Measurements from ENCODE around the gene D2HGDH. TPM values are rescaled to one million over a fixed set of nuclear protein-coding genes. Genes with fewer than 3 reads are reported as not detected.

Gene D2HGDH
- total and polyA plus RNA-seq, 2 of the 13 experiments (the other 11 are each of a cell fraction or from before 2014, with no cell fraction given), result 19.2 to 20.3 TPM

DNA sequence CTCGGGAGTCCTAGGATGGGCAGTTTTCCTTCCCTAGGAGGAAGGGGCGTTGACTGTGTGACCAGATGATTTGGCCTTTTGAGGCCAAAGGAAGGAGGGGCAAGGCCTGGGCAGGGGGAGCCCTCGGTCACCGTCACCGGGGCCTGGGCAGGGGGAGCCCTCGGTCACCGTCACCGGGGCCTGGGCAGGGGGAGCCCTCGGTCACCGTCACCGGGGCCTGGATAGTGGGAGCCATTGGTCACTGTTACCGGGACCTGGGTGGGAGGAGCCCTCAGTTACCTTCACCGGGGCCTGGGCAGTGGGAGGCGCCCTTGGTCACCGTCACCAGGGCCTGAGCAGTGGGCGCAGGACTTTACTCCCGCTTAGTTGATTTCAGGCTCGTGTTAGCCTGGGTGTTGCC lies 17.3 kb downstream of the D2HGDH start (continued):
- TF ChIP-seq, protein P1, sequence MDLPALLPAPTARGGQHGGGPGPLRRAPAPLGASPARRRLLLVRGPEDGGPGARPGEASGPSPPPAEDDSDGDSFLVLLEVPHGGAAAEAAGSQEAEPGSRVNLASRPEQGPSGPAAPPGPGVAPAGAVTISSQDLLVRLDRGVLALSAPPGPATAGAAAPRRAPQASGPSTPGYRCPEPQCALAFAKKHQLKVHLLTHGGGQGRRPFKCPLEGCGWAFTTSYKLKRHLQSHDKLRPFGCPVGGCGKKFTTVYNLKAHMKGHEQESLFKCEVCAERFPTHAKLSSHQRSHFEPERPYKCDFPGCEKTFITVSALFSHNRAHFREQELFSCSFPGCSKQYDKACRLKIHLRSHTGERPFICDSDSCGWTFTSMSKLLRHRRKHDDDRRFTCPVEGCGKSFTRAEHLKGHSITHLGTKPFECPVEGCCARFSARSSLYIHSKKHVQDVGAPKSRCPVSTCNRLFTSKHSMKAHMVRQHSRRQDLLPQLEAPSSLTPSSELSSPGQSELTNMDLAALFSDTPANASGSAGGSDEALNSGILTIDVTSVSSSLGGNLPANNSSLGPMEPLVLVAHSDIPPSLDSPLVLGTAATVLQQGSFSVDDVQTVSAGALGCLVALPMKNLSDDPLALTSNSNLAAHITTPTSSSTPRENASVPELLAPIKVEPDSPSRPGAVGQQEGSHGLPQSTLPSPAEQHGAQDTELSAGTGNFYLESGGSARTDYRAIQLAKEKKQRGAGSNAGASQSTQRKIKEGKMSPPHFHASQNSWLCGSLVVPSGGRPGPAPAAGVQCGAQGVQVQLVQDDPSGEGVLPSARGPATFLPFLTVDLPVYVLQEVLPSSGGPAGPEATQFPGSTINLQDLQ (CRISPR knock-in tag; IDR thresholded peaks at IDR 0.05), result no peak

DNA sequence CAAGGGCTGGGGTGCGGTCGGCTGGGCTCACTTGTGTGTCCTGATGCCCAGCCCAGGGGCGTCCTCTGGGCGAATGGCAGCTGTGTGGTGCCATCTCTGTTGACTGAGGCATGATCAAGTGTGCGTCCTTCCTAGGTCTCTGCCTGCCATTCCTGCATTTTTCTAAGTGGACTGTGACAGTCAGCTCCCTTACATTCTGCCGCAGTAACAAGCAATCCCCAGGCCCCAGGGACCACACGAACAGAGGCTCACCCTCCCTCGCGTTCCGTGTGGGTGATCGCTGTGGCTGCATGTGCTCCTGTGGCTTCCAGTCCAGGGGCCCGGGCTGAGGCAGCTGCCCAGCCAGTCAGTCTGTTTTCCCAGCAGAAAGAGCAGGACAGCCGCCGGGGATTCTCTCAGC lies 17.8 kb downstream of the D2HGDH start:
- H4K20me1 ChIP-seq (ENCODE audit: insufficient read depth, low read length), result no peaks in the 10 kb centered on the region
- H3K27me3 ChIP-seq (ENCODE audit: control insufficient read depth in 1 of 2, insufficient read depth in 2 of 2, low read length in 2 of 2), result no peaks in the 10 kb centered on the region
- ChIA-PET POLR2A (no interaction called here), CTCF (ENCODE audit: low intra/inter-chr PET ratio, low total read pairs) (no interaction called here)
- 93% methylated on average over 14 of the region's 14 CpGs for WGBS (ENCODE audit: low lambda C conversion rate)
- no peak overlapping the region for H3K9ac ChIP-seq (ENCODE audit: insufficient read depth, low read depth, low read length)
- no peak overlapping the region for H2AFZ ChIP-seq (ENCODE audit: low read length)
- H3K4me1 ChIP-seq (ENCODE audit: insufficient read depth, low read length), result no peaks in the 10 kb centered on the region
- no peak for TF ChIP-seq ZNF737 (CRISPR knock-in tag; IDR thresholded peaks at IDR 0.05; ENCODE audit: borderline replicate concordance)
- peak; percentile 95 for TF ChIP-seq ZNF12 (CRISPR knock-in tag; IDR thresholded peaks at IDR 0.05)
- no peak for FAIRE-seq
- intact Hi-C loops (cut with micrococcal nuclease; ENCODE audit: unreplicated experiment) (no loop called here), in situ Hi-C loops (cut with HindIII; ENCODE audit: extremely low pct_ligation_motif_present, low pct_unique_long_range_greater_than_20kb) (no loop called here)
- no peak for ATAC-seq
- no peaks in the 10 kb centered on the region for H3K9me3 ChIP-seq (ENCODE audit: low read length)
- BruUV-seq (replicated peaks), result no TSS peak
- H3K4me2 ChIP-seq (ENCODE audit: low read depth, low read length), result no peak overlapping the region
- no peak overlapping the region for H3K27ac ChIP-seq (ENCODE audit: extremely low read length, insufficient read depth, low read length)
- no peak for DNase-seq (ENCODE audit: low spot score)
- peaks cover 11 to 30% of the 10 kb centered on the region in 2 experiments for H3K36me3 ChIP-seq (replicated peaks in 1 of 2; ENCODE audit: control insufficient read depth in 1 of 2, insufficient read depth in 2 of 2, low read length in 2 of 2)
- no peak overlapping the region for H3K4me3 ChIP-seq (replicated peaks in 1 of 3; ENCODE audit: insufficient read depth in 1 of 3, low read depth in 2 of 3, low read length in 3 of 3)
- no peaks in the 10 kb centered on the region for H3K79me2 ChIP-seq (ENCODE audit: insufficient read depth, low read length)

DNA sequence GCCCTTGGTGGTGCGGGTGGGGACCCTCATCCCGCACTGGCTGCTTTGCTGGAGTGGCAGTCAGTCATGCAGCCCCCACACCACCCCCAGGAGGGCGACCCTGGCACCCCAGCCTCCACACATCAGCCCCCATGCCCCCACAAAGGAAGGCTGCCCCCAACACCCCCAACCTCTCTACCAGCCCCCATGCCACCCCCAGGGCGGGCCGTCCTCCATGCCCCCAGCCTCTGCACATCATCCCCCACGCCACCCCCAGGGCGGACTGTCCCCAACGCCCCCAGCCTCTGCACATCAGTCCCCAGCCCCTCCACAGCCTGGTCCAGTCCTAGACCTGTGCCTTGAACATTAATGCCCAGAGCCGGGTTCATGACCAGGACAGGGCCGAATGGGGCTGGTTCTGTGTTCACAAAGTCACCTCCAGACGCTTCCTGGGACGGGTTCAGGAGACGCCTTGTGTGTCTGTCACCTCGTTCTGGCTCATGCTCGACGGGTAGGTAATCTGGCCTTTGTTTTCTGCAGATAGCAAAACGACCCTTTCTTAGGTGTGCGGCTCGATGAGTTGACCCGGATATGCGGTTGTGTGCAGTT lies 18.4 kb downstream of the D2HGDH start:
- no TSS peak for BruUV-seq (replicated peaks)
- intact Hi-C loops (cut with micrococcal nuclease; ENCODE audit: unreplicated experiment), result no loop called here
- POLR2A ChIA-PET, result no interaction called here
- ATAC-seq (no peak), DNase-seq (ENCODE audit: low spot score) (no peak), FAIRE-seq (no peak)
- no peak overlapping the region for H3K4me3 ChIP-seq (replicated peaks in 1 of 3; ENCODE audit: insufficient read depth in 1 of 3, low read depth in 2 of 3, low read length in 3 of 3)
- CTCF ChIA-PET (ENCODE audit: low intra/inter-chr PET ratio, low total read pairs), result no interaction called here
- H3K9me3 ChIP-seq (ENCODE audit: low read length), result no peaks in the 10 kb centered on the region
- no peak overlapping the region for H3K9ac ChIP-seq (ENCODE audit: insufficient read depth, low read depth, low read length)
- WGBS (ENCODE audit: low lambda C conversion rate), result 98% methylated on average over 16 of the region's 21 CpGs
- no peaks in the 10 kb centered on the region for H3K79me2 ChIP-seq (ENCODE audit: insufficient read depth, low read length)
- TF ChIP-seq AGO2 (optimal IDR thresholded peaks at IDR 0.05; ENCODE audit: low read depth, low read length) (peak; percentile 7), FOXA3 (CRISPR knock-in tag; IDR thresholded peaks at IDR 0.05) (no peak)
- TF ChIP-seq, protein P2, sequence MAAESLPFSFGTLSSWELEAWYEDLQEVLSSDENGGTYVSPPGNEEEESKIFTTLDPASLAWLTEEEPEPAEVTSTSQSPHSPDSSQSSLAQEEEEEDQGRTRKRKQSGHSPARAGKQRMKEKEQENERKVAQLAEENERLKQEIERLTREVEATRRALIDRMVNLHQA (CRISPR knock-in tag; IDR thresholded peaks at IDR 0.05), result no peak
- H3K27ac ChIP-seq (ENCODE audit: extremely low read length, insufficient read depth, low read length), result no peak overlapping the region
- no peak overlapping the region for H3K4me2 ChIP-seq (ENCODE audit: low read depth, low read length)
- H2AFZ ChIP-seq (ENCODE audit: low read length), result no peak overlapping the region
- in situ Hi-C loops (cut with HindIII; ENCODE audit: extremely low pct_ligation_motif_present, low pct_unique_long_range_greater_than_20kb), result no loop called here
- no peaks in the 10 kb centered on the region for H3K27me3 ChIP-seq (ENCODE audit: control insufficient read depth in 1 of 2, insufficient read depth in 2 of 2, low read length in 2 of 2)
- H3K4me1 ChIP-seq (ENCODE audit: insufficient read depth, low read length), result no peaks in the 10 kb centered on the region
- H4K20me1 ChIP-seq (ENCODE audit: insufficient read depth, low read length), result no peaks in the 10 kb centered on the region
- peaks cover 11 to 27% of the 10 kb centered on the region in 2 experiments for H3K36me3 ChIP-seq (replicated peaks in 1 of 2; ENCODE audit: control insufficient read depth in 1 of 2, insufficient read depth in 2 of 2, low read length in 2 of 2)

Data from HepG2 (cell line).